Prostate gland (tissue), 2 donors: ENCODE data around the gene MCC. TPM values are rescaled to one million over a fixed set of nuclear protein-coding genes. Genes with fewer than 3 reads are reported as not detected.

Source experiments
- DNase-seq: peaks from one replicate; pipeline ENCODE4 v3.0.0-alpha.2; 2019; ENCODE audit warnings: low spot score
- H3K27ac ChIP-seq, 2 donors: fragments of 200-600 bp; sonication (generic); 2 replicates each; pipeline ENCODE4 v1.5.1; 2017 to 2019
- H3K27me3 ChIP-seq: fragments of 200-600 bp; sonication (generic); replicated peaks from 2 replicates; pipeline ENCODE4 v1.5.1; 2019; ENCODE audit not compliant: insufficient read depth
- H3K36me3 ChIP-seq, 2 donors: fragments of 200-600 bp; sonication (generic); 1 replicate in 1 of 2; 2 replicates in 1 of 2; pipeline versions ENCODE4 v1.5.1 to v1.8.1; 2017 to 2019
- H3K4me1 ChIP-seq: fragments of 200-600 bp; sonication (generic); replicated peaks from 2 replicates; pipeline ENCODE4 v1.5.1; 2019
- H3K4me3 ChIP-seq, 2 donors: fragments of 200-600 bp; sonication (generic); 2 replicates each; pipeline ENCODE4 v1.5.1; 2017 to 2019
- H3K9me3 ChIP-seq: fragments of 200-600 bp; sonication (generic); 2 replicates; pipeline ENCODE4 v1.5.1; 2017
- POLR2A ChIP-seq: fragments of 450-650 bp; IDR thresholded peaks from one replicate; pipeline ENCODE4 v1.6.1; 2016; ENCODE audit warnings: antibody characterized with exemption, mild to moderate bottlenecking
- POLR2AphosphoS5 ChIP-seq: sonication (generic); formaldehyde crosslinking; IDR thresholded peaks from one replicate; pipeline ENCODE4 v1.6.1; 2017; ENCODE audit warnings: antibody characterized with exemption
- WGBS: methylation state at CpG from one replicate; pipeline ENCODE4 v1.1.5; 2018; 5-methylcytosine and 5-hydroxymethylcytosine counted together
- intact Hi-C: fragments of 100-400 bp; cut with DNase I; formaldehyde crosslinking; loops from one replicate; pipeline ENCODE4 v1.14.2; 2022
- total RNA-seq, 2 donors: library from RNA; depleted of rRNA; stranded (reverse); fragments of >200 nt; gene quantifications; one replicate each; pipeline ENCODE4 v1.1.0, GENCODE V29; 2016
- TF ChIP-seq, protein P1 (sequence below), 4 experiments: fragments of 200-600 bp in 2 of 4; fragments of 450-650 bp in 2 of 4; sonication (generic) in 2 of 4; IDR thresholded peaks; 1 replicate in 3 of 4; 2 replicates in 1 of 4; pipeline ENCODE4 v1.5.1; 2016 to 2019; ENCODE audit warnings: antibody characterized with exemption in 4 of 4, mild to moderate bottlenecking in 2 of 4, moderate library complexity in 2 of 4

MCC gene
- total RNA-seq, 2 donors from 2014 or later: 41.5 to 54.1 TPM

GRCh38 chr5:113256671-113257452 is 231.4 kb downstream of the MCC start:
- 79% methylated on average over 4 of the region's 4 CpGs for WGBS
- TF ChIP-seq POLR2AphosphoS5 (no peak), POLR2A (no peak)
- TF ChIP-seq, protein P1, sequence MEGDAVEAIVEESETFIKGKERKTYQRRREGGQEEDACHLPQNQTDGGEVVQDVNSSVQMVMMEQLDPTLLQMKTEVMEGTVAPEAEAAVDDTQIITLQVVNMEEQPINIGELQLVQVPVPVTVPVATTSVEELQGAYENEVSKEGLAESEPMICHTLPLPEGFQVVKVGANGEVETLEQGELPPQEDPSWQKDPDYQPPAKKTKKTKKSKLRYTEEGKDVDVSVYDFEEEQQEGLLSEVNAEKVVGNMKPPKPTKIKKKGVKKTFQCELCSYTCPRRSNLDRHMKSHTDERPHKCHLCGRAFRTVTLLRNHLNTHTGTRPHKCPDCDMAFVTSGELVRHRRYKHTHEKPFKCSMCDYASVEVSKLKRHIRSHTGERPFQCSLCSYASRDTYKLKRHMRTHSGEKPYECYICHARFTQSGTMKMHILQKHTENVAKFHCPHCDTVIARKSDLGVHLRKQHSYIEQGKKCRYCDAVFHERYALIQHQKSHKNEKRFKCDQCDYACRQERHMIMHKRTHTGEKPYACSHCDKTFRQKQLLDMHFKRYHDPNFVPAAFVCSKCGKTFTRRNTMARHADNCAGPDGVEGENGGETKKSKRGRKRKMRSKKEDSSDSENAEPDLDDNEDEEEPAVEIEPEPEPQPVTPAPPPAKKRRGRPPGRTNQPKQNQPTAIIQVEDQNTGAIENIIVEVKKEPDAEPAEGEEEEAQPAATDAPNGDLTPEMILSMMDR (IDR thresholded peaks at IDR 0.05): no peak
- H3K4me3 ChIP-seq: no peak overlapping the region
- no peaks in the 10 kb centered on the region for H3K9me3 ChIP-seq
- H3K36me3 ChIP-seq: no peaks in the 10 kb centered on the region
- no peak for DNase-seq
- no peaks in the 10 kb centered on the region for H3K27me3 ChIP-seq
- intact Hi-C loops: no loop called here
- no peak overlapping the region for H3K27ac ChIP-seq
- H3K4me1 ChIP-seq: no peaks in the 10 kb centered on the region

DNA sequence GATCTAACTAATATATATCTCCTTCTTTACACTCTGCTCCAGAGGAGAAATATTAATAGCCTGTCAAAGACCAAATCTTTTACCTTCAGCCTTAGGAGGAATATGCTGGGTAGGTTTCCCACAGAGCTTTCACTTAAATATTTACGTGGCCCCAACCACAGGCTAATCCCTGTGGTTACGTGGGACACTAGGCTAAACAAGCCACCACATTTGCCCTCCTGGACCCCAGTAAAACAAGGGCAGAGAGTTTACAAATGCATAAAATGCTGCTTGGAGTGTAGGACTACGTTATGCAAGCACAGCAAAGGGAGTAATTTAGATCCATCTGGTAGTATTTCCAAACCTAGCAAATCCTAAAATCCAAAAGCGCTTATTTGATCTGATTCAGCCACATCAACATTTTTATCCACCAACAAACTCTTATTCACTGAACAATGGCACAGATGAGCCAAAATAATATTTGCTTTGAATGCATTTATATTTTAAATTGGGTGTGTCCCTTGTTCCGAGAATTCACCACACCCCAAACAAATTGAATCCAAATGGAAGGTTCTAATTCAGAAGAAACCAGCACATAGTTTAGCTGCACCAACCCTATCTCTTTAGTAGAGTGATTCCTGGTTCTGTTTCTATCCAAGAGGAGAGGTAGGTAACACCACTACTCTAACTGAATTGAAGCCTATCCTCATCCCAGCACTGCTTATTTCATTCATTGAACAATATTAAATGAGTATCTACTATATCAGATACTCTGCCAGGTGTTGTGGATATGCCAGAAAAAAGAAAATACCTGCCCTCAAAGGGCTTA is 232.5 kb downstream of the MCC start:
- H3K4me3 ChIP-seq: no peak overlapping the region
- TF ChIP-seq POLR2A (no peak), POLR2AphosphoS5 (no peak)
- TF ChIP-seq, protein P1 (IDR thresholded peaks at IDR 0.05): no peak
- H3K36me3 ChIP-seq: no peaks in the 10 kb centered on the region
- no peaks in the 10 kb centered on the region for H3K4me1 ChIP-seq
- H3K9me3 ChIP-seq: no peaks in the 10 kb centered on the region
- intact Hi-C loops: no loop called here
- 92% methylated on average over 5 of the region's 5 CpGs for WGBS
- no peak overlapping the region for H3K27ac ChIP-seq
- H3K27me3 ChIP-seq: no peaks in the 10 kb centered on the region
- no peak for DNase-seq

- H3K9me3 ChIP-seq: no peaks in the 10 kb centered on the region
- no peak overlapping the region for H3K27ac ChIP-seq
- no peak for DNase-seq
- H3K4me3 ChIP-seq: no peak overlapping the region
- WGBS: 78% methylated on average over 4 of the region's 4 CpGs
- no peak for TF ChIP-seq POLR2A
- TF ChIP-seq, protein P1 (IDR thresholded peaks at IDR 0.05): no peak
- no peak for TF ChIP-seq POLR2AphosphoS5
- H3K27me3 ChIP-seq: no peaks in the 10 kb centered on the region
- no peaks in the 10 kb centered on the region for H3K4me1 ChIP-seq
- no peaks in the 10 kb centered on the region for H3K36me3 ChIP-seq
- intact Hi-C loops: no loop called here
These were observed 233.1 kb downstream of the MCC start for GRCh38 chr5:113255105-113255504.

DNA sequence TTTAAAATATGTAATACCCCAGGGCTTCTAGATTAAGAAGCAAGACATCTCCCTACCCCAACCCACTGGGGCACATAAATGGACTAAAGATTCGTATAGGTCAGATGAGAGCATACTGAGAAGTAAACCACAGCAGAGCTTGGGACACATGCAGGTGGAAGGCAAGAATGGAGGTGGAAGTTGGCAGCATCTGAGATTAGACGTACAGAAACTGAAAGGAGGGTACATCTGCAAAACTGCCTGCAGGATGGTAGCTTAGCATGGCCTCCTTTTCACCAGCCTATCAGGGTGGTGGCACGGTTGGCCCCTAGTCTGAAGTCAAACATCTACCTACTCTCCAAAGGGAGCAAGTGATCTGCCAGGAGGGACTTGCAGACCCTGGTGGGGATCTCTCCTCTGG is 235.2 kb downstream of the MCC start:
- no peak overlapping the region for H3K27ac ChIP-seq
- no peak overlapping the region for H3K4me3 ChIP-seq
- intact Hi-C loops: no loop called here
- H3K27me3 ChIP-seq: no peaks in the 10 kb centered on the region
- DNase-seq: no peak
- H3K9me3 ChIP-seq: no peaks in the 10 kb centered on the region
- WGBS: 95% methylated on average over 3 of the region's 3 CpGs
- TF ChIP-seq POLR2AphosphoS5 (no peak), POLR2A (no peak)
- TF ChIP-seq, protein P1 (IDR thresholded peaks at IDR 0.05): no peak
- no peaks in the 10 kb centered on the region for H3K4me1 ChIP-seq
- H3K36me3 ChIP-seq: no peaks in the 10 kb centered on the region
